GM12878 (cell line): ENCODE results near the gene XRN2. TPM values are rescaled to one million over a fixed set of nuclear protein-coding genes. Genes with fewer than 3 reads are reported as not detected.

Source experiments
- ATAC-seq: fragments of 200-7000 bp; cut with Tn5 transposase; 3 replicates; pipeline ENCODE4 v1.9.1; 2020; ENCODE audit warnings: mild to moderate bottlenecking, moderate library complexity
- BruUV-seq: library from RNA; stranded (reverse); fragments of 400-500 nt; replicated peaks from 2 replicates; lab custom pipeline; 2021; lab: Mats Ljungman, UMichigan
- CTCF ChIA-PET: fragments of 300-600 bp; sonication (Branson Sonifier 250); formaldehyde crosslinking; extraction: SDS; loops from one replicate; lab custom pipeline; 2021; ENCODE audit warnings: inconsistent platforms; lab: Yijun Ruan, JAX
- POLR2A ChIA-PET: fragments of 350-600 bp; formaldehyde crosslinking; extraction: SDS; loops from one replicate; lab custom pipeline; 2021; ENCODE audit warnings: inconsistent platforms; lab: Charles Lee
- RAD21 ChIA-PET: fragments of 300-600 bp; sonication (Branson Sonifier 250); formaldehyde crosslinking; loops from one replicate; lab custom pipeline; 2023; ENCODE audit warnings: antibody characterized with exemption; ENCODE audit not compliant: unreplicated experiment; lab: Charles Lee
- SMC1A ChIA-PET: fragments of 300-600 bp; sonication (Branson Sonifier 250); formaldehyde crosslinking; loops from one replicate; lab custom pipeline; 2023; ENCODE audit not compliant: unreplicated experiment, uncharacterized antibody; lab: Charles Lee
- DNase-seq: peaks from one replicate; pipeline ENCODE4 v3.0.0-alpha.2; 2011; ENCODE audit warnings: low read depth, low spot score
- FAIRE-seq: peaks from 3 replicates; lab custom pipeline; 2011; peaks lifted over from hg19 to GRCh38; lab: Jason Lieb, UNC
- H2AFZ ChIP-seq: 2 replicates; pipeline ENCODE4 v1.6.0; 2011; ENCODE audit warnings: low read depth, low read length, control low read depth; ENCODE audit not compliant: control insufficient read depth
- H3K27ac ChIP-seq: 2 replicates; pipeline ENCODE4 v1.5.1; 2011; ENCODE audit warnings: control low read depth; ENCODE audit not compliant: control insufficient read depth, insufficient read depth
- H3K27me3 ChIP-seq, 2 experiments: replicated peaks in 1 of 2; 2 replicates each; pipeline versions ENCODE4 v1.6.0 to v1.6.1; 2011; ENCODE audit warnings: low read length in 1 of 2; ENCODE audit not compliant: control insufficient read depth in 2 of 2, insufficient read depth in 2 of 2
- H3K36me3 ChIP-seq, 2 experiments: 2 replicates each; pipeline ENCODE4 v1.5.1; 2011; ENCODE audit warnings: low read length in 1 of 2; ENCODE audit not compliant: control insufficient read depth in 2 of 2, insufficient read depth in 2 of 2
- H3K4me1 ChIP-seq: 2 replicates; pipeline ENCODE4 v1.6.1; 2011; ENCODE audit warnings: mild to moderate bottlenecking, low read length, moderate library complexity, mixed read lengths; ENCODE audit not compliant: control insufficient read depth, insufficient read depth
- H3K4me2 ChIP-seq: 2 replicates; pipeline ENCODE4 v1.6.0; 2011; ENCODE audit warnings: control low read depth; ENCODE audit not compliant: control insufficient read depth, insufficient read depth
- H3K4me3 ChIP-seq: fragments of 200-600 bp; sonication (generic); 2 replicates; pipeline ENCODE4 v1.5.1; 2016
- H3K79me2 ChIP-seq: 2 replicates; pipeline ENCODE4 v1.6.0; 2011; ENCODE audit warnings: low read length; ENCODE audit not compliant: control insufficient read depth, insufficient read depth
- H3K9ac ChIP-seq: 2 replicates; pipeline ENCODE4 v1.8.0; 2011; ENCODE audit warnings: low read length, control low read depth, mixed read lengths; ENCODE audit not compliant: control insufficient read depth, insufficient read depth
- H3K9me3 ChIP-seq: replicated peaks from 3 replicates; pipeline ENCODE4 v1.5.1; 2011; ENCODE audit warnings: mild to moderate bottlenecking, low read length; ENCODE audit not compliant: control insufficient read depth, insufficient read depth
- H4K20me1 ChIP-seq: 2 replicates; pipeline ENCODE4 v1.6.0; 2011; ENCODE audit not compliant: control insufficient read depth, insufficient read depth
- CUX1 ChIP-seq: IDR thresholded peaks from 2 replicates; pipeline ENCODE4 v1.6.1; 2012; ENCODE audit warnings: improper control_type of control experiment, low read depth, low read length; ENCODE audit not compliant: insufficient replicate concordance
- HDAC2 ChIP-seq: fragments of 200-600 bp; sonication (generic); IDR thresholded peaks from 2 replicates; pipeline ENCODE4 v1.6.1; 2017
- WGBS: methylation state at CpG from one replicate; pipeline ENCODE4 v1.1.6; 2016; ENCODE audit warnings: low lambda C conversion rate; ENCODE audit not compliant: insufficient replicate concordance, insufficient coverage; ENCODE audit errors: missing lambda C conversion rate; 5-methylcytosine and 5-hydroxymethylcytosine counted together
- in situ Hi-C: fragments of 300-500 bp; cut with MboI; formaldehyde crosslinking; loops from 9 replicates; pipeline ENCODE4 v1.14.3; 2018; ENCODE audit warnings: mixed read lengths
- intact Hi-C: fragments of 100-400 bp; cut with micrococcal nuclease; formaldehyde crosslinking; loops from one replicate; pipeline ENCODE4 v1.14.2; 2022; ENCODE audit not compliant: unreplicated experiment
- polyA plus RNA-seq, 11 experiments: library from polyadenylated mRNA; depleted of rRNA in 4 of 11; unstranded in 6 of 11; stranded (reverse) in 5 of 11; fragments of >200 nt; fragmentation: Nextera tagmentation in 4 of 11; fragmentation: Illumina TruSeq in 1 of 11; extraction: Ambion mirVana in 4 of 11; extraction: Trizol in 1 of 11; gene quantifications; 1 replicate in 1 of 11; 2 replicates in 10 of 11; pipeline versions ENCODE4 v1.2.1 to v1.2.3, GENCODE V29; 2011 to 2016; ENCODE audit warnings: inconsistent platforms in 2 of 11, missing spikeins in 2 of 11, low read depth in 1 of 11
- total RNA-seq, 4 experiments: library from RNA; depleted of rRNA in 3 of 4; stranded (reverse); fragments of >200 nt in 3 of 4; fragmentation: Illumina TruSeq in 1 of 4; extraction: Trizol in 1 of 4; gene quantifications; 2 replicates each; pipeline versions ENCODE4 v1.2.1 to v1.2.3, GENCODE V29; 2013 to 2021

The XRN2 gene
- total and polyA plus RNA-seq, 10 of the 15 experiments (the other 5 are each of a cell fraction or from before 2014, with no cell fraction given) = 59.7 to 97.8 (median 75.6) TPM

GRCh38 chr20:21265261-21266190 lies 37.6 kb upstream of the XRN2 start:
- no TSS peak for BruUV-seq
- Histone ChIP-seq H2AFZ (no peak overlapping the region), H3K4me3 (no peak overlapping the region), H3K4me1 (0 out of 2 replicates have a peak, but pooled peaks cover 3% of the 10 kb centered on the region), H3K36me3 (no peaks in the 10 kb centered on the region), H3K27ac (no peak overlapping the region), H3K4me2 (no peak overlapping the region), H4K20me1 (no peaks in the 10 kb centered on the region), H3K79me2 (no peaks in the 10 kb centered on the region), H3K9ac (no peak overlapping the region), H3K9me3 (peaks cover 4% of the 10 kb centered on the region; the same call in 1 of the 3 replicates), H3K27me3 (no peaks in the 10 kb centered on the region; a peak in 1 of 4 replicates)
- in situ Hi-C loops (no loop called here), intact Hi-C loops (no loop called here)
- DNase-seq = no peak
- 49% methylated on average over 15 of the region's 15 CpGs for WGBS
- no peak for FAIRE-seq
- SMC1A ChIA-PET = no interaction called here
- RAD21 ChIA-PET = interaction anchor here (1.4 kb wide), 1 partner anchor 29 kb away, joined by 3 read pairs; no protein-coding TSS in a partner anchor
- CTCF ChIA-PET = interaction anchor here (0.6 to 1.9 kb wide), 3 partner anchors 20 to 164 kb away, joined by 3 to 8 read pairs (median 5); no protein-coding TSS in a partner anchor
- POLR2A ChIA-PET = no interaction called here
- TF ChIP-seq HDAC2 = no peak
- TF ChIP-seq CUX1 = no peak
- ATAC-seq = no peak
